ENCODE measurements around the gene NEGR1. TPM values are rescaled to one million over a fixed set of nuclear protein-coding genes. Genes with fewer than 3 reads are reported as not detected.

Gene NEGR1
- total and polyA plus RNA-seq, 2 experiments from 2014 or later: 0.57 to 0.94 TPM

GRCh38 chr1:71949681-71950080 is 332.7 kb downstream of the NEGR1 start:
- H3K4me1 Mint-ChIP-seq: peaks cover 4% of the 10 kb centered on the region
- TF ChIP-seq JUNB (IDR thresholded peaks at IDR 0.05; ENCODE audit: unreplicated experiment): no peak
- no peak for TF ChIP-seq EZH2 (IDR thresholded peaks at IDR 0.05; ENCODE audit: low read depth, unreplicated experiment)
- TF ChIP-seq NANOG (IDR thresholded peaks at IDR 0.05; ENCODE audit: borderline replicate concordance): no peak
- no peak for TF ChIP-seq CREB1 (CRISPR knock-in tag; IDR thresholded peaks at IDR 0.05; ENCODE audit: low read depth)
- TF ChIP-seq ZNF114 (CRISPR knock-in tag; IDR thresholded peaks at IDR 0.05): no peak
- TF ChIP-seq ZNF462 (CRISPR knock-in tag; IDR thresholded peaks at IDR 0.05): no peak
- TF ChIP-seq STAT1 (IDR thresholded peaks at IDR 0.05; ENCODE audit: unreplicated experiment): no peak
- TF ChIP-seq REST (IDR thresholded peaks at IDR 0.05; ENCODE audit: unreplicated experiment): no peak
- TF ChIP-seq POLR2AphosphoS5 (IDR thresholded peaks at IDR 0.05; ENCODE audit: low read depth): no peak
- TF ChIP-seq ZNF331 (CRISPR knock-in tag; IDR thresholded peaks at IDR 0.05; ENCODE audit: low read depth): no peak
- no peak for TF ChIP-seq ETS1 (IDR thresholded peaks at IDR 0.05)
- TF ChIP-seq CTCF (conservative IDR thresholded peaks at IDR 0.05; ENCODE audit: low read depth in 2 of 2): no peak
- no peak for TF ChIP-seq EZH2phosphoT487 (IDR thresholded peaks at IDR 0.05; ENCODE audit: unreplicated experiment)
- H3K4me3 Mint-ChIP-seq: no peak overlapping the region
- no peak for DNase-seq (ENCODE audit: low spot score)
- H3K9me2 ChIP-seq (ENCODE audit: insufficient read depth): no peaks in the 10 kb centered on the region
- H3K4me3 ChIP-seq: no peak overlapping the region
- H3K27ac Mint-ChIP-seq: no peak overlapping the region
- H3F3A ChIP-seq (replicated peaks; ENCODE audit: low read depth): no peaks in the 10 kb centered on the region
- H3K27me3 ChIP-seq (ENCODE audit: insufficient read depth): no peaks in the 10 kb centered on the region
- H3K4me2 ChIP-seq: no peak overlapping the region
- H3K79me2 ChIP-seq (replicated peaks; ENCODE audit: insufficient read depth): no peaks in the 10 kb centered on the region
- no peaks in the 10 kb centered on the region for H3K27me3 Mint-ChIP-seq (ENCODE audit: insufficient read depth, low read depth, poor library complexity)
- H2AFZ ChIP-seq: no peak overlapping the region
- no peak for ATAC-seq
- H3K9me3 Mint-ChIP-seq: no peaks in the 10 kb centered on the region
- H3K4me1 ChIP-seq (ENCODE audit: insufficient read depth): no peaks in the 10 kb centered on the region
- H3K27ac ChIP-seq (ENCODE audit: low read depth): no peak overlapping the region
- H3K36me3 Mint-ChIP-seq (ENCODE audit: low read depth): no peaks in the 10 kb centered on the region
- no peaks in the 10 kb centered on the region for H3K36me3 ChIP-seq (ENCODE audit: insufficient read depth)
- no peaks in the 10 kb centered on the region for H4K20me1 ChIP-seq (replicated peaks; ENCODE audit: insufficient read depth)

Measured in GM23338 (cell line).